HS-5 (cell line): ENCODE measurements around the gene KLLN.
"Not testable (repeated sequence)": the region's sequence is repeated elsewhere in the genome, so short reads cannot be mapped to it uniquely, and the experiment has no call there.

Experiments used
- DNase-seq: peaks from one replicate; pipeline ENCODE4 v3.0.0-alpha.2; 2012; ENCODE audit warnings: low read depth

The KLLN gene, protein sequence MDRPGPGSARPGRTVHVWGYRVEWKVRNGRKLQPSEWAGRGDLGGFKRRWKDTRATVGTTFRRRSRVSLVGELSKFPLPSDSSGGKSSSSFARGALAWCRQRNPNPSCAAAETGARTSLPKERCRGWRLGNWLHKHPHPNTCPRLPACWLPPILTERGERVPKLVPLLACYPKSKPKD

DNA sequence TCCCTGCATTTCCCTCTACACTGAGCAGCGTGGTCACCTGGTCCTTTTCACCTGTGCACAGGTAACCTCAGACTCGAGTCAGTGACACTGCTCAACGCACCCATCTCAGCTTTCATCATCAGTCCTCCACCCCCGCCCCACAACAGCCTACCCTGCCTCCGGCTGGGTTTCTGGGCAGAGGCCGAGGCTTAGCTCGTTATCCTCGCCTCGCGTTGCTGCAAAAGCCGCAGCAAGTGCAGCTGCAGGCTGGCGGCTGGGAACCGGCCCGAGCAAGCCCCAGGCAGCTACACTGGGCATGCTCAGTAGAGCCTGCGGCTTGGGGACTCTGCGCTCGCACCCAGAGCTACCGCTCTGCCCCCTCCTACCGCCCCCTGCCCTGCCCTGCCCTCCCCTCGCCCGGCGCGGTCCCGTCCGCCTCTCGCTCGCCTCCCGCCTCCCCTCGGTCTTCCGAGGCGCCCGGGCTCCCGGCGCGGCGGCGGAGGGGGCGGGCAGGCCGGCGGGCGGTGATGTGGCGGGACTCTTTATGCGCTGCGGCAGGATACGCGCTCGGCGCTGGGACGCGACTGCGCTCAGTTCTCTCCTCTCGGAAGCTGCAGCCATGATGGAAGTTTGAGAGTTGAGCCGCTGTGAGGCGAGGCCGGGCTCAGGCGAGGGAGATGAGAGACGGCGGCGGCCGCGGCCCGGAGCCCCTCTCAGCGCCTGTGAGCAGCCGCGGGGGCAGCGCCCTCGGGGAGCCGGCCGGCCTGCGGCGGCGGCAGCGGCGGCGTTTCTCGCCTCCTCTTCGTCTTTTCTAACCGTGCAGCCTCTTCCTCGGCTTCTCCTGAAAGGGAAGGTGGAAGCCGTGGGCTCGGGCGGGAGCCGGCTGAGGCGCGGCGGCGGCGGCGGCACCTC lies at the start of gene KLLN, which contains the start of gene PTEN:
KLLN (minus strand) TSS at position 481 of the 891 bp plus-strand sequence. CDS start 1,046 bp downstream, outside the sequence.
PTEN (plus strand) TSS at position 573 of the 891 bp plus-strand sequence. CDS start 845 bp downstream, outside the sequence.
- no peak for DNase-seq

DNA sequence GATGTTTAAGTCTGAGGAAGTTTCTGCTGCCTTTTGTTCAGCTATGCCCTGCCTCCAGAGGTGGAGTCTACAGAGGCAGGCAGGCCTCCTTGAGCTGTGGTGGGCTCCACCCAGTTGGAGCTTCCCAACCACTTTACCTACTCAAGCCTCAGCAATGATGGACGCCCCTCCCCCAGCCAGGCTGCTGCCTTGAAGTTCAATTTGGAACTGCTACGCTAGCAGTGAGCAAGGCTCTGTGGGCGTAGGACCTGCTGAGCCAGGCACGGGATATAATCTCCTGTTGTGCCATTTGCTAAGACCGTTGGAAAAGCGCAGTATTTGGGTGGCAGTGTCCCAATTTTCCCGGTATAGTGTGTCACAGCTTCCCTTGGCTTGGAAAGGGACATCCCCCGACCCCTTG lies 40.1 kb upstream of the KLLN start:
- not testable (repeated sequence) for DNase-seq

DNA sequence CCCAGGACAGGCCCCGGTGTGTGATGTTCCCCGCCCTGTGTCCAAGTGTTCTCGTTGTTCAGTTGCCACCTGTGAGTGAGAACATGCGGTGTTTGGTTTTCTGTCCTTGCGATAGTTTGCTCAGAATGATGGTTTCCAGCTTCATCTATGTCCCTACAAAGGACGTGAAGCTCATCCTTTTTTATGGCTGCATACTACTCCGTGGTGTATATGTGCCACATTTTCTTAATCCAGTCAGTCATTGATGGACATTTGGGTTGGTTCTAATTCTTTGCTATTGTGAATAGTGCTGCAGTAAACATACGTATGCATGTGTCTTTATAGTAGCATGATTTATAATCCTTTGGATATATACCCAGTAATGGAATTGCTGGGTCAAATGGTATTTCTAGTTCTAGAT lies 34.6 kb upstream of the KLLN start:
- not testable (repeated sequence) for DNase-seq

DNA sequence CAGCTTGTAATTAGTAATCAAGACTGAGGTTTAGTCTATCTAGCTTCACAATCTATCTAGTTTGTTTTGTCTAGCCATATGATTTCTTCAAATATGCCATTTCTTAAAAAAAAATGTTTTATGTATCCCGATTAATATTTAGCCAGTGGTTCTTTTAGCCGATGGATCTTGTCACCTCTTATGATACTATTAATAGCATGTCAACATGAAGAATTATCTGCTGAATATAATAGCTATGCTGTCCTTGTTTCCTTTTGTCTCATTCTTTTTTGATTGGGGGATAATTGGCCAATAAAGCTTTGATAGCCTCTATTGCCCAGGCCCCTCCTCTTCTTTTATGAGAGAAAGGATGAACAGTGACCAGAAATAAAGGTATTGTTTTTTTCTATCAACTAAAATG lies 32.9 kb upstream of the KLLN start:
- DNase-seq: no peak

DNA sequence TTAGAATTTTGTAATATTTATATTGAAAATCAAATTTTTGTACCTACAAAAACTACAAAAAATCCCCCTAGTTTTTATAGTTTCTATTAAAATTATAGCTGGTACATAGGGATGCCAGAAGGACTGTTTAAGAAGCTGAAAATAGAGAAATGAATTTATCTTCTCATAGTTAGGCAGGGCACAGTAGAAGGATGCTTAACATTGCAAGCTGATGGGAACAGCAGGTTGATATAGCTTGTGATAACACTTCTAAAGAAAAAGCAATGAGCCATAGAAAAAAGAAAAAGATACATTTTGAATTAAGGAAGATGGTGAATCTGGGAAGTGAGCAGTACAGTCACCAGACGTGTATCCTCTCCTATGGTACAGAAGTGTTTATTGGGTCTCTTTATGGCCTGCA lies 32.1 kb upstream of the KLLN start:
- DNase-seq: no peak

DNA sequence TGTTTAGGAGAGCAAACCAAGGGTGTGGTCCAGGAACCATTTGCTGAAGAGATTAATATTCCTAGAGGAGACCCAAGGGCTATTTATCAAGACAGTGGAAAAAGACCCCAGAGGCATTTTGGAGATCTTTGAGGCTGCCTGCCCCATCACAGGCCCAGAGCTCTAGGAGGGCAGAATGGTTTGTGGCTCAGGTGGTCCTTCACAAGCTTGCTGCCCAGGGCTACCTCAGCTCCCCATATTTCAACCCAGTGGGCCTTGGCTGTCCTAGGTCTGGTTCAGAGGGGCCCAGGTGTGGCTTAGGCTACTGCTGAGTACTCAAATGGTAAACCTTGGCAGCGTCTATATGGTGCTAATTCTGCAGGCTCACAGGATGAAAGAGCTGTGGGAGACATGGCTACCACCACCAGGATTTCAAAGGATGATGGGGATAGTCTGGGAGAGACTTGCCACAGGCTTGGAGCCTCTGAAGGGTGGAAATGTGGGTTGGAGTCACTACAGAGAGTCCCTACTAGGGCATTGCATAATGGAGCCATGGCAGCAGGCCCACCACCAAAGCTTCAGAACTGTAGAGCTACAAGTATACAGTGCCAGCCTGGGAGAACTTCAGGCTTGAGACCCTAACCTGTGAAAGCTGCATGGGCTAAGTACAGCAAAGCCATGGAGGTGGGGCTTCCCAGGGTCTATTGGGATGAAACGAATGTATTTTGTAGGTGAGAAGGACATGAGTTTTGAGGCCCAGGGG lies 24.4 kb upstream of the KLLN start:
- no peak for DNase-seq

DNA sequence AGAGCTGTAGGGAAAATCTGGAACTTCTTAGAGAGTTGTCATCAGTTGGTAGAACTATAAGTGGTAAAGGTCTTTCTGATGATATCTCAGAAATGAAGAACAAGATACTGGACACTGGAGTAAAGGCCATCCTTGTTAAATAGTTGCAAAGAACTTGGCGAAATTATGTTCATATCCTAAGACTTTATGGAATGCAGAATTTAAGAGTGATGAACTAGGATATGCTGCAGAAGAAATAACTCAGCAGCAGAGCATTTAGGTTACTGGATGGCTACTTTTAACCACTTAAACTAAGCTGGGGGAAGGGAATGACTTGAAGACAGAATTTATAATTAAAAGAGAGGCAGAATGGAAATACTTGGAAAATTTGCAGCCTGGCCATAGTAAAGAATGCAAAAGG lies 23.8 kb upstream of the KLLN start:
- no peak for DNase-seq

DNA sequence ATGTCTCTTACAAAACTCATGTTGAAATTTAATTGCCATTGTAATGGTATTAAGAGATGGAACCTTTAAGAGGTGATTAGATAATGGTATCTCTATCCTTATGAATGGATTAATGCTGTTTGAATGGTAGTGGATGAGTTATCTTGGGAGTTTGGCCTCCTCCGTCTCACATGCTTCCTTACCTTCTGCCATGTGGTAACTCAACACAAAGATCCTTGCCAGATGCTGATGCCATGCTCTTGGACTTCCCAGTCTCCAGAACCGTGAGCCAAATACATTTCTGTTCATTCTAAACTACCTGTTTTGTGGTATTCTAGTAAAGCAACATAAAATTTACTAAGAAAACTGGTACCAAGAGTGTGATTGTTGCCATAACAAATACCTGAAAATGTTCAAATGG lies 23.3 kb upstream of the KLLN start:
- DNase-seq: no peak

DNA sequence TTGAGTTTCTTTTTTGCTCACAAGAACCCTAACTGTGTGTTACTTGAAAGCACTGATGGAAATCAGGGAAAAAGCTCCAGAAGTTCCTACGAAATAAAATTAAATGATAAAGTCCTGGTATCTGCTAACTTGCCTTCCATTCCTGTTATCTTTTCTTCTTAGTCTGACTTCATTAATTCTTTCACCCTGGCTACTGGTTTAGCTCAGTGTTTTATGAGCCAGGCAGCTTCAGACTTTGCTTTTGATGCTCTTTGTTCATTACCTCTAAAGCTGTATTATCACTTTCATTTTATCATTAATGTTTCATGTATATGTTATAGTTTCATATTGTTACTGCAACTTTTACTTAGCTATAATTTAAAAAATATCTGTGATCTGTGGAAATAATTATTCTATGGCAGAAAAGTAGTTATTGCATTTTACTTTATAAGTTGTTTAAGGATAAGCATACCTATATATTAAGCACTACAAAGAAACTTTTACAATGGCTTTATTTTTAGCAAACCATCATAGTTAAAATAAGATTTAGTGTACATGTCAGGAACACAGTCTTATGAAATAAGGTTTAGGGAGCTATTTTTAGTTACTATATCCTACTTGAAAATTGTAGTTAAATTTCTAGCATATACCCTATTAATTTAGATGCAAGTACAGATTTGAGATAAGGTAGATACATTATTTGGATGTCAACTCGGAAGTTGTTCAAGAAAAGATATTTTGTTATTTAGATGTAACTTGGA lies 19.4 kb upstream of the KLLN start:
- no peak for DNase-seq

DNA sequence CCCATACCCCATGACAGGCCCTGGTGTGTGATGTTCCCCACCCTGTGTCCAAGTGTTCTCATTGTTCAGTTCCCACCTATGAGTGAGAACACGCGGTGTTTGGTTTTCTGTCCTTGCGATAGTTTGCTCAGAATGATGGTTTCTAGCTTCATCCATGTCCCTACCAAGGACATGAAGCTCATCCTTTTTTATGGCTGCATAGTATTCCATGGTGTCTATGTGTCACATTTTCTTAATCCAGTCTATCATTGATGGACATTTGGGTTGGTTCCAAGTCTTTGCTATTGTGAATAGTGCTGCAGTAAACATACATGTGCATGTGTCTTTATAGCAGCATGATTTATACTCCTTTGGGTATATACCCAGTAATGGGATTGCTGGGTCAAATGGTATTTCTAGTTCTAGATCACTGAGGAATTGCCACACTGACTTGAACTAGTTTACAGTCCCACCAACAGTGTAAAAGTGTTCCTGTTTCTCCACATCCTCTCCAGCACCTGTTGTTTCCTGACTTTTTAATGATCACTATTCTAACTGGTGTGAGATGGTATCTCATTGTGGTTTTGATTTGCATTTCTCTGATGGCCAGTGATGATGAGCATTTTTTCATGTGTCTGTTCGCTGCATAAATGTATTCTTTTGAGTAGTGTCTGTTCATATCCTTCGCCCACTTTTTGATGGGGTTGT lies 18.2 kb upstream of the KLLN start:
- not testable (repeated sequence) for DNase-seq

DNA sequence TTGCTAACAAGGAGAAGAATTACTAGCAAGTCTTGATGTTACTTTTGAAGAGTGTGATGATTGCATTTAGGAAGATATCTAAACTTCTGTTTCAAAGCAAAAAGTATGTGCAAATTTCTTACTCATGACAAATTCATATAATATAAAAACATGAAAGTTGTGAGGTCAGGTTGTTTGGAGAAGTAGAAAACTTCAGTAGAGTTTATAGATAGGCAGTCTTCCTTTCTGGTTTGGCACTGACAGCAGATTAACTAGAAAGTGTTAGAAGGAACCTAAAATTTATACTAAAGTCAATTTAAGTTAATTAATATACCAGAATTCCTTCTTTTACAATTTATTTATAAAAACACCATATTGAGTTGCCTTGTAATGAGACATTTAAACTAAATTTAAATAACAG lies 17.0 kb upstream of the KLLN start:
- no peak for DNase-seq

DNA sequence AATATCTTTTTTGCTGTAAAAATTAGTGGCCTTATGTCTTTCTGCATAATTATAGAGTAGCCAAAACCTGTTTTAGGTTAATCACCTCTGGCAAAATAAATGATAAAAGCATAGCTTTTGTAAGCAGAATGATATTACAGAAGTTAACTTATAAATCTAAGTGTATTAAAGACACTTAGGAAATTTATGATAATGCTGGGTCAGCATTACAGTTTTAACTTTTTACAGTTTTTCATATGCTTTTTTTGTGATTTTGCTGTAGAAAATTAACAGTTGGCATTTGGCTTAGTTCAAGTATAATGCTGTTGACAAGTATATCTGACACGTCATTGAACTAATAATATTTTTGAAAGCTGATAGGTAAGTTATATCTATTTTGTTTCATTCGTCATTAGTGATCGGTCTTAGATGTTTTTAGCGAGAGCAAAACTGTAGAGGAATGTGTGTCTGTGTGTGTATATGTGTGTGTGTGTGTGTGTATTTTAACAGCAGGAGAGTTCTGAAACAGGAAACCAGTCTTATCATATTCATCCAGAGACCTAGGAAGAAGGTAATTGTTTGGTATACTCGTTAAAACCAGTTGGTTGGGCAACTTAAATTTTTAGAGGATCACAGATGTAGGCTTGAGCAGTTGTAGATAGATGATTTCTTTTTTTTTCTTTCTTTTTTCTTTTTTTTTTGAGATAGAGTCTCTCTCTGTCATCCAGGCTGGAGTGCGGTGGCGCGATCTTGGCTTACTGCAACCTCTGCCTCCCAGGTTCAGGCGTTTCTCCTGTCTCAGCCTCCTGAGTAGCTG lies 15.5 kb upstream of the KLLN start:
- DNase-seq: no peak

DNA sequence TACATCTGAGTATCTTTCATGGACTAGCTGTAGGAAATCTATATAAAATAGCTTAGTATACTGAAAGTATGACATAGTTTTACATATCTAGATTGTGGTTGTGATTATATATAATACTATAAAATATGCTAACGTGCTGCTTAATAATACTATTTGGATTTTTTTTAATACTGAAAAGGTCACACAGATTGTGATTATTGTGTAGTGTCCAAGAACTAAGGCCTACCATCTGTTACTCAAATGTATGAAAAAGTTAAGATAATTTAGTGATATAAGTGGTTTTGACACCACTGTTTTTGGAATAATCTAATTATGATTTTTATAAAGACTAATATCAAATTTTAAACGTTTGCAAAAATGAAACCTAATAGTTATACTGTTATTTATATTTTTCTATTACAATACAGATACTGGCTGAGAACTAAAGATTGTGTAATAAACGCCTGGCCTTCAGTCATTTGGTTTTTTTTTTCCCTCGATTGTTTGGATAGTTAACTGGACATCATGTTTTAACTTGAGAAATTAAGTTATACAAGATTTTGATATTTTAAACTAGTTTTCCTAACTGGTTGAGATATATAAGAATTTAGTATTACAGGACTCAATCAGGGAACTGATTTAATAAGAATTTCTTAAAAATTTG lies 12.7 kb upstream of the KLLN start:
- DNase-seq: no peak

DNA sequence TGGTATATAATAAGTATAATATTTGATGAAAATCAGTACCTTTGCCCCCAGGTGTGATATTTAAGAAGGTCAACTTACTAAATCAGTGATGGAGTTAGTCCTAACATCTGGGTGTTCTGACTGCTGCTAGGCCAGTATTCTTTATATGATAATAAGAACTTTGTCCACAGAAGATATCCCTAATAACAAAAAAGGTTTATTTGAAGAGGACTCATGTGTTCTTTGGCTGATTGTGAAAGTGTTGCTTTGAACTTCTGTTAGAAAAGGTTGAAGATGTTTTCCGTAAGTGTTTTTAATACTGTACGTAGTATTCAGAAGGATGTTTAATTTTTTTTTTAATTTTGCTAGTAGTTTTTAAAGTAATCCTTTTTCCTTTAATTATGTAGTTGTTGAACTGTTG lies 10.3 kb upstream of the KLLN start:
- DNase-seq: no peak

DNA sequence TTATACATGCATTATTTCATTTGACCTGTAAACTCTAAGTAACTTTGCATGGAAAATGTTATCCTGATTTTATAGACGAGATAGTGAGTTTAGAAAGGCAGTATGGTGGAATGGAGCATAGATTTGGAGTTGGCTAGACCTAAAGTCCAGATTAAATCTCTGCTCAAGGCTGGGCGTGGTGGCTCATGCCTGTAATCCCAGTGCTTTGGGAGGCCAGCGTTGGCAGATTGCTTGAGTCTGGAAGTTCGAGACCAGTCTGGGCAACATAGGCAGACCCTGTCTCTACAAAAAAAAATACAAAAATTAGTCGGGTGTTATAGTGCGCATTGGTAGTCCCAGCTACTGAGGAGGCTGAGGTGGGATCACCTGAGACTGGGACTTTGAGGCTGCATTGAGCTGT lies 9.5 kb upstream of the KLLN start:
- DNase-seq: no peak

DNA sequence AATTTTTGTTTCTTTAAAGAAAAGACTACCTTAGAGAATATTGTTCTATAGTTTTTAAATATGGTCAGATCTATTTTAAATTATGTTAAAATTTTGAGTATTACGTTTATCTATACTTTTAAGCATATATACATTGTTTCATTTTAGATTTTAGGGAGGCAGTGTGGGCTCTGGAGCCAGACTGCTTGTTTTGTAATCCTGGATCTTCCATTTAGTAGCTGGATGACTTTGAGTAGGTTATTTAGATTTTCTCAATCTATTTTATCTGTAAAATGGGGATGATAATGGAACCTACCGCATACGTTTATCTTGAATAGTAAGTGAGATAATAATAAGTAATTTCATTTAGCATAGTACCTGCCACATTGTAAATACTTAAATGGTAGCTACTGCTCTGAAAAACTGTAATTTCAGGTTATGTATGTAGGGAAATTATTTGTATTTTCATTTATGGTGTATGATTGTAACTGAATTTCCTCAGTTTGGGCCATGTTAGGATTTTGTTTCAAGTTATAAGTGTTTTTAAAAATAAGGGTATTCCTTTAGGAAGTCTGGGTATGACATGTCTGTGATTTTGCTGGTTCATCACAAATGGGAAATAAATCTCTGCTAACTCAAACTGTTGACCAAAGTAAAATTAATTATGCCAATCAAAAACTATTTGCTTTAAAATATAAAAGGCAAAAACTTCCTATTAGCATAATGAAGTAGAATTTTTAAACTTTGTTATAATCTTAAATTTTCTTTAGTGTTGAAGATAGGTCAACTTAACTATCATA lies 6.6 kb upstream of the KLLN start:
- no peak for DNase-seq

DNA sequence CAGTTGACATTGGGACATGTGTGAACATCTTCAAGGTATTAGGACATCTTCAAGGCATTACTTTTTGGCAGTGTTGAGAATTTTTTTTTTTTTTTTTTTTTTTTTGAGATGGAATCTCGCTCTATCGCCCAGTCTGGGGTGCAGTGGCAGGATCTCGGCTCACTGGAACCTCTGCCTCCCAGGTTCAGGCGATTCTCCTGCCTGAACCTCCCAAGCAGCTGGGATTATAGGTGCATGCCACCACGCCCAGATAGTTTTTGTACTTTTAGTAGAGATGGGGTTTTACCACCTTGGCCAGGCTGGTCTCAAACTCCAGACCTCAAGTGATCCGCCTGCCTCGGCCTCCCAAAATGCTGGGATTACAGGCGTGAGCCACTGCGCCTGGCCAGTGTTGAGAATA lies 5.8 kb upstream of the KLLN start:
- DNase-seq: not testable (repeated sequence)

DNA sequence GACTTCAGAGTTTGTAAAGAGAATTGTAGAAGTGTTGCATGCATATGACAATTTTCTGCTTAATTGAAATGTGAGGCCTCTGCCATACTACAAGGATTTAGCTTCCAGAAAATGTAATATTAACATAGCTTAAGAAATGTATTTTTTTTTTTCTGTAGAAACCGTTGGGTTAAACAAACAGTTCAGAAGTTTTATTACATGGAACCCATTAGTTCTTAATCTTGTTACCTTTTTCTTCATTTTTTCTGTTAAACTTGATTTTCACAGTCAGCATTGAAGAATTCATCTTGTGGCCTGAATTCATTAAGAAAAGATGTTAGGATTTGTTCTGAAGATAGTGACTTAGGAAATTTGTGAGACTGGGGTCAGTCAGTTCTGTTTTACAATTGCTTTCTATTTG lies 4.9 kb upstream of the KLLN start:
- no peak for DNase-seq

DNA sequence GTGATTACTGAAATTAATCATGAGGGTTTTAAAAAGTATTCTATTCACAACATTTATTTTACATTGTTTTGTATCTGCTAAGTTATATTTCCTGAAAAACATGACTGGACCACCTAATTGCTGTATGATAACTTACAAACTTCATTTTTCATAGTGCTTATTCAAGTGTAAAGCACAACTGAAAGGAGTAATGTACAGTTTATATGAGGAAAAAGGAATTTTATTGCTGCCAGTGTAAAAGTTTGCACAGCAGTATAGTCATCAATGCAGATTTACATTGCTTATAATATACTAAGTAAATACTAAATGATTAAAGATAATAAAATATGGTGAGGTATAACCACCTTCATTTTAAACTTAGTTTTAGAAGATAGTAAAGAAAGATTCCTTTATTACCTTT lies 4.1 kb upstream of the KLLN start:
- DNase-seq: no peak
